GM12875 (cell line): ENCODE data around the gene NOP14.
"Not testable (repeated sequence)": the region's sequence is repeated elsewhere in the genome, so short reads cannot be mapped to it uniquely, and the experiment has no call there.

Experiments
- H3K4me3 ChIP-seq: one replicate; pipeline ENCODE4 v1.5.1; 2011; ENCODE audit warnings: low read depth, low read length, control low read depth
- TF ChIP-seq, protein P1 (sequence below): IDR thresholded peaks from 2 replicates; pipeline ENCODE4 v1.5.1; 2011; ENCODE audit warnings: low read depth, mild to moderate bottlenecking, control low read depth, inconsistent platforms, low read length, moderate library complexity, borderline replicate concordance; ENCODE audit not compliant: insufficient read depth

Gene NOP14

DNA sequence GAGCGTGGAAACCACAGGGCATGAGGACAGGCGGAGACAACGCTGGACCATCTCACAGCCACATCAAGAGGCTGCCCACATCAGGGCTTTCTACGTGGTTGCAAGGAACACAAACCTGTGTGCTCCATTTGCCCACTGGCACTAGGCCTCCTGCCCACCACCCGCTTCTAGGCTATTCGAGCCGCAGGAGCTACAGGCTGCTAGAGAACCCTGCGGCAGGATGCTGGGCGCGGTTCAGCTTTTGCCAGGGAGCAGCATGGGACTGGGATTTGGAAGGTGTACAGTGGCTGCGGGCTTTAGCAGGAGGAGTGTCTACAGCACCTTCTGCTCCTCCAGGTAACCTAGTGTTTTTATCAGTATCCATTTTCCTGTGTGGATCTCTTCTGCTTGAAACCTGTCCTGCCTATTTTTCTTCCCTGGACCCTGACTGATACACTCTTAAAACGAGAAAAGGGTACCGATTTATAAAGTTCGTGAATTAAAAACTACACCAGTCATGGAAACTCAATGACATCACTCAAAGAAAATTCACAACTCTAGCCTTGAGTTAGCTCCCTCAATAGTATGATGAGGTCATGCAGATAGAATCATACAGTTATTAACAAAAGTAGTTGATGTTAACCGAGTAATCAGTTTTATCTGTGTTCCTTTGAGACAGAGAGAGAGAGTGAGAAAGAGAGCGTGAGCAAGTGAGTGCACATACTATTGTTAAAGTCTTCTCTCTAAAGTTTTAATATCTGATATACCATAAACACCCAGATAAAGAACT is 12.8 kb downstream of the NOP14 start:
- TF ChIP-seq, protein P1, sequence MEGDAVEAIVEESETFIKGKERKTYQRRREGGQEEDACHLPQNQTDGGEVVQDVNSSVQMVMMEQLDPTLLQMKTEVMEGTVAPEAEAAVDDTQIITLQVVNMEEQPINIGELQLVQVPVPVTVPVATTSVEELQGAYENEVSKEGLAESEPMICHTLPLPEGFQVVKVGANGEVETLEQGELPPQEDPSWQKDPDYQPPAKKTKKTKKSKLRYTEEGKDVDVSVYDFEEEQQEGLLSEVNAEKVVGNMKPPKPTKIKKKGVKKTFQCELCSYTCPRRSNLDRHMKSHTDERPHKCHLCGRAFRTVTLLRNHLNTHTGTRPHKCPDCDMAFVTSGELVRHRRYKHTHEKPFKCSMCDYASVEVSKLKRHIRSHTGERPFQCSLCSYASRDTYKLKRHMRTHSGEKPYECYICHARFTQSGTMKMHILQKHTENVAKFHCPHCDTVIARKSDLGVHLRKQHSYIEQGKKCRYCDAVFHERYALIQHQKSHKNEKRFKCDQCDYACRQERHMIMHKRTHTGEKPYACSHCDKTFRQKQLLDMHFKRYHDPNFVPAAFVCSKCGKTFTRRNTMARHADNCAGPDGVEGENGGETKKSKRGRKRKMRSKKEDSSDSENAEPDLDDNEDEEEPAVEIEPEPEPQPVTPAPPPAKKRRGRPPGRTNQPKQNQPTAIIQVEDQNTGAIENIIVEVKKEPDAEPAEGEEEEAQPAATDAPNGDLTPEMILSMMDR: no peak
- no peak overlapping the region for H3K4me3 ChIP-seq

DNA sequence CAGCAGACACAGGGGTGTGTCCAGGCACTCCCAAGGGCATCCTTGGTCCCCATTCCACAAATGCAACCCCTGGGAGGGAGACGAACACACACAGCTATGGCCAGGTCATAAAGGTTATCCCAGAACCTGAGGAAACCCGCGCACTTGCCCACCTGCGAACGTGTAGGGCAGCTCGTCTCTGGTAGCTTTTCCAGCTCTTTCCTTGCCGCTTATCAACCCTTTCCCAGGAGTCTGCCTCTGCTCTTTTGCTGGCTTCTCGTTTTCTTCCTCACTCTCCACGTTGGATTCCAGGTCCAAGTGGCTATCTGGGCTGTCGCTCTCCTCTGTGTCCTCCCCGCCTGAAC is 13.5 kb downstream of the NOP14 start:
- TF ChIP-seq, protein P1: no peak
- no peak overlapping the region for H3K4me3 ChIP-seq

GRCh38 chr4:2948895-2949781 is 14.1 kb downstream of the NOP14 start:
- TF ChIP-seq, protein P1: peak; percentile 51
- no peak overlapping the region for H3K4me3 ChIP-seq

GRCh38 chr4:2947926-2948325 is 15.3 kb downstream of the NOP14 start:
- no peak overlapping the region for H3K4me3 ChIP-seq
- TF ChIP-seq, protein P1: no peak

DNA sequence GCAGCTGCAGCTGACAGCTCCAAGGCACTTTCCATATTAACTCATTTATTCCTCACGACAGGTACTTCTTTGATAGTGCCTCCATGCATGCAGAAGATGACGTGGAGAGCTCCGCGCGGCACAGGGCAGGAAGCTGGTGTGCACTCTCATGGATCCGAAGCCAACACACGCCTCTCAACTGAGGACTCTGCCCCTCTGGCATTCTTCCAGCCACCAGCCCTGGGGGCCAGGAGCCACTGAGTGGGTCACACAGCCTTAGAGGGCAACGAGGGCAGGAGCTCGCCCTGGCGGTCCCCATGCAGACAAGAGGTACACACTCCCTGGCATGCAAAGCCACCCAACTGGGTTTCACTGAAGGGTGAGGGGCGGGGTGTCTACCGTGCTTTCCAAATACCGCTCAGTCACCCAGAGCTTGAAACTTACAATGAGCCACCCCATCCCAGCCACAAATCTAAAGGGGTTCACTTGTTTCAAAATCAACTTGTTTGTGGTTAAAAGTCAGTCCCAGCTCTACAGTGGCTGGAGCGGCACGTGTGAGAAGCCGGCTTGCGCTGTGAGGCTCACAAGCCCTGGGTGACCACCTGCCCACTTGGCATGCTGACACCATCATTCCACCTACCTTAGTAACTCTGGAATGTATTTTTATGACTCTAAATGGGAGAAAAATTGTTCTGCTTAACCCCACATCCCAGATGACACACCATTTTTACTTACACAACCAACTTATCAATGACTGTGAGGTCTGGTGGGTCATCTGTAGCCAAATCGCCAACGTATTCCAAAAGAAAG is 16.2 kb downstream of the NOP14 start:
- H3K4me3 ChIP-seq: no peak overlapping the region
- TF ChIP-seq, protein P1: no peak

DNA sequence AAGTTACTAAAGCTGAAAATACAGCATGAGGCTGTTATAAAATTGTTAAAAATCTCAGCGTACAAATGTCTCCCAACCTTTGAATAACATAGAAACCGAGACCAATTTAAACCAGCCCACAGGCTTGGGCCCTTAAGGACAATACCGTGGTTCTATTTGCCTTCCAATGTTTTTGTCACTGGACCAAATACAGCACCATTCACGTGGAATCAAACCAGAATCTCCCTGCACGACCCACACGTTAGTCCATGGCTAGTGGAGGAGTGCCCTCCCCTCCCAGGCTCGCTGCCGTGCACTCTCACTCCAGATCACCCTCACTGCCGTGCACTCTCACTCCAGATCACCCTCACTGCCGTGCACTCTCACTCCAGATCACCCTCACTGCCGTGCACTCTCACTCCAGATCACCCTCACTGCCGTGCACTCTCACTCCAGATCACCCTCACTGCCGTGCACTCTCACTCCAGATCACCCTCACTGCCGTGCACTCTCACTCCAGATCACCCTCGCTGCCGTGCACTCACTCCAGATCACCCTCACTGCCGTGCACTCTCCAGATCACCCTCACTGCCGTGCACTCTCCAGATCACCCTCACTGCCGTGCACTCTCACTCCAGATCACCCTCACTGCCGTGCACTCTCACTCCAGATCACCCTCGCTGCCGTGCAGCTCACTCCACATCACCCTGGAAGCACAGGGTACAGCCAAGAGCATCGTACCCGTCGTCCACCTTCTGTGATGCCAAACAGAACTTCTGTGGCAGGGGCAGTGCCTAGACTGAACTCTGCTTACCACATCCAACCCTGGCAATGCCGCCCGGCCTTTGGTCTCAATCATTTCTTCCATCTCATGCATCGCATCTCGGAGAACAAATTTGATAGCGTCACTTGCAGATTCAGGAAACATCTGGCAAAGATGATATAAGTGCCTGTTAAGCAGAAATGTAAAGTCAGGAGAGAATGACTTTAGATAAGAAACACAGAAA is 17.3 kb downstream of the NOP14 start:
- not testable (repeated sequence) for H3K4me3 ChIP-seq
